H9 (cell line): ENCODE data around the gene FLT1. TPM values are rescaled to one million over a fixed set of nuclear protein-coding genes. Genes with fewer than 3 reads are reported as not detected.

ENCODE experiments used
- DNase-seq: peaks from one replicate; pipeline ENCODE4 v3.0.0-alpha.2; 2017
- H2AFZ ChIP-seq: one replicate; pipeline ENCODE4 v1.6.1; 2013; ENCODE audit warnings: mild to moderate bottlenecking, low read length, control low read depth, moderate library complexity
- H2AK5ac ChIP-seq: 2 replicates; pipeline ENCODE4 v1.6.1; 2013; ENCODE audit warnings: low read length, control low read depth, mixed read lengths; ENCODE audit not compliant: insufficient read length
- H2BK120ac ChIP-seq: one replicate; pipeline ENCODE4 v1.6.1; 2013; ENCODE audit warnings: low read depth, mild to moderate bottlenecking, low read length, control low read depth, inconsistent platforms; ENCODE audit not compliant: poor library complexity, severe bottlenecking
- H2BK12ac ChIP-seq: 2 replicates; pipeline ENCODE4 v1.6.1; 2013; ENCODE audit warnings: low read length, control low read depth, mixed read lengths, low read depth; ENCODE audit not compliant: insufficient read length
- H2BK15ac ChIP-seq: 2 replicates; pipeline ENCODE4 v1.6.1; 2013; ENCODE audit warnings: low read depth, low read length, control low read depth
- H2BK20ac ChIP-seq: one replicate; pipeline ENCODE4 v1.6.1; 2013; ENCODE audit warnings: low read depth, mild to moderate bottlenecking, low read length, control low read depth, inconsistent platforms; ENCODE audit not compliant: poor library complexity, severe bottlenecking
- H2BK5ac ChIP-seq: 2 replicates; pipeline ENCODE4 v1.6.1; 2013; ENCODE audit warnings: low read length, control low read depth, mixed read lengths; ENCODE audit not compliant: insufficient read length
- H3K14ac ChIP-seq: 2 replicates; pipeline ENCODE4 v1.6.1; 2013; ENCODE audit warnings: low read length, control low read depth; ENCODE audit not compliant: insufficient read depth
- H3K18ac ChIP-seq: 2 replicates; pipeline ENCODE4 v1.6.1; 2013; ENCODE audit warnings: low read depth, mild to moderate bottlenecking, mixed read lengths, low read length, control low read depth; ENCODE audit not compliant: insufficient read length
- H3K23ac ChIP-seq: 2 replicates; pipeline ENCODE4 v1.6.1; 2013; ENCODE audit warnings: low read length, control low read depth, mixed read lengths, low read depth; ENCODE audit not compliant: insufficient read length
- H3K23me2 ChIP-seq: 2 replicates; pipeline ENCODE4 v1.6.1; 2013; ENCODE audit warnings: low read depth, mild to moderate bottlenecking, mixed read lengths, low read length, control low read depth; ENCODE audit not compliant: insufficient read length, poor library complexity, severe bottlenecking
- H3K27ac ChIP-seq: 2 replicates; pipeline ENCODE4 v1.5.1; 2013; ENCODE audit warnings: low read length, control low read depth, mixed read lengths, low read depth; ENCODE audit not compliant: insufficient read length
- H3K27me3 ChIP-seq: 2 replicates; pipeline ENCODE4 v1.6.1; 2013; ENCODE audit warnings: low read length, control low read depth, inconsistent platforms; ENCODE audit not compliant: insufficient read depth
- H3K4ac ChIP-seq: 2 replicates; pipeline ENCODE4 v1.6.1; 2013; ENCODE audit warnings: low read depth, mild to moderate bottlenecking, control low read depth, inconsistent platforms, low read length, moderate library complexity
- H3K4me1 ChIP-seq: 2 replicates; pipeline ENCODE4 v1.6.1; 2013; ENCODE audit warnings: low read length, control low read depth, inconsistent platforms; ENCODE audit not compliant: insufficient read depth
- H3K4me2 ChIP-seq: 2 replicates; pipeline ENCODE4 v1.6.1; 2013; ENCODE audit warnings: low read length, control low read depth, mixed read lengths; ENCODE audit not compliant: insufficient read length, insufficient read depth
- H3K56ac ChIP-seq: 2 replicates; pipeline ENCODE4 v1.6.1; 2013; ENCODE audit warnings: low read depth, mild to moderate bottlenecking, mixed read lengths, low read length, control low read depth; ENCODE audit not compliant: insufficient read length
- H3K79me1 ChIP-seq: 2 replicates; pipeline ENCODE4 v1.6.1; 2013; ENCODE audit warnings: low read depth, mild to moderate bottlenecking, moderate library complexity, low read length, control low read depth, inconsistent platforms; ENCODE audit not compliant: insufficient read depth, poor library complexity, severe bottlenecking
- H3K79me2 ChIP-seq: 2 replicates; pipeline ENCODE4 v1.6.1; 2013; ENCODE audit warnings: low read length, control low read depth, inconsistent platforms; ENCODE audit not compliant: insufficient read depth
- H3K9ac ChIP-seq: 2 replicates; pipeline ENCODE4 v1.6.1; 2013; ENCODE audit warnings: low read length, control low read depth, mixed read lengths; ENCODE audit not compliant: insufficient read length; ENCODE audit errors: extremely low read depth
- H3K9me3 ChIP-seq: one replicate; pipeline ENCODE4 v1.6.1; 2013; ENCODE audit warnings: low read depth, low read length, inconsistent platforms; ENCODE audit not compliant: control insufficient read depth
- H3T11ph ChIP-seq: one replicate; pipeline ENCODE4 v1.6.1; 2013; ENCODE audit warnings: mild to moderate bottlenecking, low read length, control low read depth, inconsistent platforms
- H4K20me1 ChIP-seq: one replicate; pipeline ENCODE4 v1.6.1; 2013; ENCODE audit not compliant: control insufficient read depth, insufficient read length, insufficient read depth
- H4K5ac ChIP-seq: 2 replicates; pipeline ENCODE4 v1.6.1; 2013; ENCODE audit warnings: low read depth, mild to moderate bottlenecking, mixed read lengths, low read length, control low read depth; ENCODE audit not compliant: insufficient read length
- H4K8ac ChIP-seq: replicated peaks from 2 replicates; pipeline ENCODE4 v1.6.1; 2013; ENCODE audit warnings: low read length, control low read depth, mixed read lengths, low read depth; ENCODE audit not compliant: insufficient read length
- H4K91ac ChIP-seq: 2 replicates; pipeline ENCODE4 v1.6.1; 2013; ENCODE audit warnings: low read depth, mild to moderate bottlenecking, moderate library complexity, mixed read lengths, low read length, control low read depth; ENCODE audit not compliant: insufficient read length
- H3K27ac Mint-ChIP-seq, 3 experiments: 2 replicates in 2 of 3; 3 replicates in 1 of 3; pipeline ENCODE4 v1.8.0; 2020 to 2021; ENCODE audit warnings: mixed read lengths in 3 of 3, mild to moderate bottlenecking in 1 of 3, moderate library complexity in 1 of 3
- H3K27me3 Mint-ChIP-seq: 2 replicates; pipeline ENCODE4 v1.8.0; 2021; ENCODE audit warnings: low read depth, mild to moderate bottlenecking, moderate library complexity, mixed read lengths
- H3K36me3 Mint-ChIP-seq, 3 experiments: 2 replicates in 2 of 3; 3 replicates in 1 of 3; pipeline ENCODE4 v1.8.0; 2020 to 2021; ENCODE audit warnings: low read depth in 3 of 3, mixed read lengths in 3 of 3; ENCODE audit not compliant: insufficient read depth in 1 of 3
- H3K4me1 Mint-ChIP-seq, 2 experiments: 2 replicates each; pipeline ENCODE4 v1.8.0; 2020; ENCODE audit warnings: mixed read lengths in 2 of 2
- H3K4me3 Mint-ChIP-seq, 2 experiments: 2 replicates in 1 of 2; 3 replicates in 1 of 2; pipeline ENCODE4 v1.8.0; 2020 to 2021; ENCODE audit warnings: mild to moderate bottlenecking in 2 of 2, mixed read lengths in 2 of 2, moderate library complexity in 1 of 2
- H3K9me3 Mint-ChIP-seq, 2 experiments: 2 replicates in 1 of 2; 3 replicates in 1 of 2; pipeline ENCODE4 v1.8.0; 2020; ENCODE audit warnings: mild to moderate bottlenecking in 2 of 2, mixed read lengths in 2 of 2, moderate library complexity in 1 of 2
- WGBS: extraction: QIAGEN DNeasy Blood & Tissue Kit; methylation state at CpG from one replicate; pipeline ENCODE4 v1.1.7; 2013; ENCODE audit warnings: missing lambda C conversion rate, low lambda C conversion rate, mixed read lengths; ENCODE audit not compliant: insufficient read length; ENCODE audit errors: extremely low coverage; 5-methylcytosine and 5-hydroxymethylcytosine counted together
- total RNA-seq: library from RNA; stranded (reverse); gene quantifications from 2 replicates; pipeline ENCODE4 v1.2.1, GENCODE V29; 2021
- TF ChIP-seq, protein P1 (sequence below): fragments of 200-600 bp; sonication (generic); conservative IDR thresholded peaks from 3 replicates; pipeline ENCODE4 v1.8.0; 2021; ENCODE audit warnings: antibody characterized with exemption, mild to moderate bottlenecking

The FLT1 gene
- total RNA-seq, 1 experiment from 2014 or later = 84.1 TPM

- Histone ChIP-seq H3K4ac (no peak overlapping the region), H3K79me1 (no peaks in the 10 kb centered on the region), H3K4me1 (no peaks in the 10 kb centered on the region), H3K9me3 (no peaks in the 10 kb centered on the region), H3K27ac (no peak overlapping the region), H3K18ac (no peak overlapping the region), H2BK120ac (no peak overlapping the region), H3T11ph (no peak overlapping the region), H3K79me2 (no peaks in the 10 kb centered on the region), H3K9ac (no peak overlapping the region), H3K27me3 (no peaks in the 10 kb centered on the region), H3K4me2 (no peak overlapping the region), H4K20me1 (no peaks in the 10 kb centered on the region), H2BK12ac (no peak overlapping the region), H3K23ac (no peak overlapping the region), H4K8ac (no peak overlapping the region), H2BK20ac (no peak overlapping the region), H2AFZ (no peak overlapping the region), H3K23me2 (no peaks in the 10 kb centered on the region), H2BK15ac (no peak overlapping the region), H3K14ac (no peak overlapping the region), H2BK5ac (no peak overlapping the region), H3K56ac (no peak overlapping the region), H4K91ac (no peak overlapping the region), H2AK5ac (no peak overlapping the region), H4K5ac (no peak overlapping the region)
- no peak overlapping the region for H3K4me3 Mint-ChIP-seq
- no peak for DNase-seq
- H3K4me1 Mint-ChIP-seq = peaks cover 21 to 26% of the 10 kb centered on the region in 2 experiments
- peak overlapping the region in 2 of 3 experiments; percentile 2 to 5; a peak in 2 of 7 replicates for H3K27ac Mint-ChIP-seq
- H3K27me3 Mint-ChIP-seq = no peaks in the 10 kb centered on the region
- TF ChIP-seq, protein P1, sequence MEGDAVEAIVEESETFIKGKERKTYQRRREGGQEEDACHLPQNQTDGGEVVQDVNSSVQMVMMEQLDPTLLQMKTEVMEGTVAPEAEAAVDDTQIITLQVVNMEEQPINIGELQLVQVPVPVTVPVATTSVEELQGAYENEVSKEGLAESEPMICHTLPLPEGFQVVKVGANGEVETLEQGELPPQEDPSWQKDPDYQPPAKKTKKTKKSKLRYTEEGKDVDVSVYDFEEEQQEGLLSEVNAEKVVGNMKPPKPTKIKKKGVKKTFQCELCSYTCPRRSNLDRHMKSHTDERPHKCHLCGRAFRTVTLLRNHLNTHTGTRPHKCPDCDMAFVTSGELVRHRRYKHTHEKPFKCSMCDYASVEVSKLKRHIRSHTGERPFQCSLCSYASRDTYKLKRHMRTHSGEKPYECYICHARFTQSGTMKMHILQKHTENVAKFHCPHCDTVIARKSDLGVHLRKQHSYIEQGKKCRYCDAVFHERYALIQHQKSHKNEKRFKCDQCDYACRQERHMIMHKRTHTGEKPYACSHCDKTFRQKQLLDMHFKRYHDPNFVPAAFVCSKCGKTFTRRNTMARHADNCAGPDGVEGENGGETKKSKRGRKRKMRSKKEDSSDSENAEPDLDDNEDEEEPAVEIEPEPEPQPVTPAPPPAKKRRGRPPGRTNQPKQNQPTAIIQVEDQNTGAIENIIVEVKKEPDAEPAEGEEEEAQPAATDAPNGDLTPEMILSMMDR = no peak
- no peaks in the 10 kb centered on the region for H3K9me3 Mint-ChIP-seq
- no CpG with 5 or more reads among the region's 2 CpGs for WGBS
- H3K36me3 Mint-ChIP-seq = peaks cover 15 to 31% (median 29%) of the 10 kb centered on the region in 3 experiments; a peak in 6 of 7 replicates
Measured at GRCh38 chr13:28342251-28342650, 152.7 kb downstream of the FLT1 start.
